NCI-H128 (cell line): ENCODE measurements around the gene NALF2.

Source experiments
- DNase-seq: peaks from one replicate; lab custom pipeline; 2025; ENCODE audit not compliant: unreplicated experiment; lab: John Stamatoyannopoulos, UW

Gene NALF2

GRCh38 chrX:69503782-69504625 lies at the start of gene NALF2:
NALF2 (plus strand) TSS chrX:69504326; CDS start chrX:69505283, 957 bp downstream.
- DNase-seq: peak; percentile 9

GRCh38 chrX:69457756-69458155 lies 46.4 kb upstream of the NALF2 start:
- no peak for DNase-seq

GRCh38 chrX:69466546-69466945 lies 37.6 kb upstream of the NALF2 start:
- DNase-seq: no peak

- no peak for DNase-seq
Observed at GRCh38 chrX:69469975-69470374, 34.2 kb upstream of the NALF2 start.

- no peak for DNase-seq
Observed at GRCh38 chrX:69489625-69490024, 14.5 kb upstream of the NALF2 start.

- peak; percentile 4 for DNase-seq
Observed at GRCh38 chrX:69493193-69493592, 10.9 kb upstream of the NALF2 start.

GRCh38 chrX:69493766-69494165 lies 10.4 kb upstream of the NALF2 start:
- DNase-seq: no peak

GRCh38 chrX:69496183-69496582 lies 7.9 kb upstream of the NALF2 start:
- DNase-seq: no peak

- no peak for DNase-seq
Observed at GRCh38 chrX:69501429-69501828, 2.7 kb upstream of the NALF2 start.

- DNase-seq: no peak
Observed at GRCh38 chrX:69503228-69503781, 821 bp upstream of the NALF2 start.

GRCh38 chrX:69504626-69505612 lies 793 bp downstream of the NALF2 start:
- DNase-seq: no peak

GRCh38 chrX:69505772-69506616 lies 1.9 kb downstream of the NALF2 start:
- no peak for DNase-seq

GRCh38 chrX:69506617-69507499 lies 2.7 kb downstream of the NALF2 start:
- DNase-seq: no peak

- DNase-seq: no peak
Observed at GRCh38 chrX:69507500-69507789, 3.3 kb downstream of the NALF2 start.

- DNase-seq: no peak
Observed at GRCh38 chrX:69508610-69509009, 4.5 kb downstream of the NALF2 start.

- DNase-seq: no peak
Observed at GRCh38 chrX:69510137-69510715, 6.1 kb downstream of the NALF2 start.

GRCh38 chrX:69510914-69511513 lies 6.9 kb downstream of the NALF2 start:
- no peak for DNase-seq

GRCh38 chrX:69522052-69522451 lies 17.9 kb downstream of the NALF2 start:
- DNase-seq: no peak

GRCh38 chrX:69523314-69523713 lies 19.2 kb downstream of the NALF2 start:
- no peak for DNase-seq
